Common myeloid progenitor, CD34-positive (primary cell): ENCODE data around the gene KHDC4.

ENCODE experiments used
- CTCF ChIA-PET: fragments of 350-600 bp; sonication (Branson Sonifier 250); formaldehyde crosslinking; loops from one replicate; lab custom pipeline; 2021; ENCODE audit warnings: antibody characterized with exemption; lab: Charles Lee
- POLR2A ChIA-PET: fragments of 350-600 bp; sonication (Branson Sonifier 250); formaldehyde crosslinking; loops from one replicate; lab custom pipeline; 2021; ENCODE audit warnings: antibody characterized with exemption; lab: Charles Lee
- DNase-seq, 3 donors: peaks; one replicate each; pipeline versions ENCODE4 v3.0.0 to v3.0.0-alpha.2; 2013
- H3K27ac ChIP-seq, 2 experiments: 1 replicate in 1 of 2; 2 replicates in 1 of 2; pipeline ENCODE4 v1.7.0; 2013; ENCODE audit warnings: inconsistent platforms in 2 of 2, low read length in 2 of 2, mild to moderate bottlenecking in 2 of 2, low read depth in 1 of 2, moderate library complexity in 1 of 2; ENCODE audit not compliant: severe bottlenecking in 2 of 2, insufficient read depth in 1 of 2, poor library complexity in 1 of 2
- H3K27me3 ChIP-seq, 5 experiments: replicated peaks in 2 of 5; 1 replicate in 3 of 5; 2 replicates in 2 of 5; pipeline versions ENCODE4 v1.6.1 to v1.7.0; 2013; ENCODE audit warnings: low read length in 4 of 5, mild to moderate bottlenecking in 2 of 5, moderate library complexity in 2 of 5, inconsistent platforms in 1 of 5; ENCODE audit not compliant: insufficient read depth in 5 of 5, control insufficient read depth in 4 of 5
- H3K36me3 ChIP-seq, 4 experiments: 1 replicate in 2 of 4; 2 replicates in 2 of 4; pipeline versions ENCODE4 v1.6.1 to v1.7.0; 2013; ENCODE audit warnings: low read length in 3 of 4, control low read depth in 1 of 4, mild to moderate bottlenecking in 1 of 4; ENCODE audit not compliant: control insufficient read depth in 4 of 4, insufficient read depth in 4 of 4
- H3K4me1 ChIP-seq, 4 experiments: 1 replicate in 3 of 4; 2 replicates in 1 of 4; pipeline versions ENCODE4 v1.6.1 to v1.7.1; 2013; ENCODE audit warnings: low read length in 3 of 4, mild to moderate bottlenecking in 3 of 4, control low read depth in 1 of 4, inconsistent platforms in 1 of 4, moderate library complexity in 1 of 4; ENCODE audit not compliant: control insufficient read depth in 4 of 4, insufficient read depth in 4 of 4; ENCODE audit errors: control extremely low read depth in 1 of 4
- H3K4me3 ChIP-seq, 7 experiments: 1 replicate in 4 of 7; 2 replicates in 3 of 7; pipeline versions ENCODE4 v1.5.1 to v1.7.0; 2013; ENCODE audit warnings: mild to moderate bottlenecking in 7 of 7, low read length in 6 of 7, moderate library complexity in 6 of 7, inconsistent platforms in 2 of 7, low read depth in 2 of 7, control low read depth in 1 of 7; ENCODE audit not compliant: insufficient read depth in 4 of 7, control insufficient read depth in 1 of 7; ENCODE audit errors: extremely low read depth in 1 of 7
- H3K9me3 ChIP-seq, 5 experiments: 1 replicate in 4 of 5; 2 replicates in 1 of 5; pipeline versions ENCODE4 v1.6.1 to v1.7.1; 2013; ENCODE audit warnings: low read length in 4 of 5, mild to moderate bottlenecking in 2 of 5, inconsistent platforms in 1 of 5, low read depth in 1 of 5, moderate library complexity in 1 of 5; ENCODE audit not compliant: control insufficient read depth in 4 of 5, insufficient read depth in 2 of 5; ENCODE audit errors: control extremely low read depth in 1 of 5
- WGBS: methylation state at CpG from one replicate; pipeline ENCODE4 v1.1.5; 2013; ENCODE audit not compliant: insufficient coverage; 5-methylcytosine and 5-hydroxymethylcytosine counted together

KHDC4 gene

DNA sequence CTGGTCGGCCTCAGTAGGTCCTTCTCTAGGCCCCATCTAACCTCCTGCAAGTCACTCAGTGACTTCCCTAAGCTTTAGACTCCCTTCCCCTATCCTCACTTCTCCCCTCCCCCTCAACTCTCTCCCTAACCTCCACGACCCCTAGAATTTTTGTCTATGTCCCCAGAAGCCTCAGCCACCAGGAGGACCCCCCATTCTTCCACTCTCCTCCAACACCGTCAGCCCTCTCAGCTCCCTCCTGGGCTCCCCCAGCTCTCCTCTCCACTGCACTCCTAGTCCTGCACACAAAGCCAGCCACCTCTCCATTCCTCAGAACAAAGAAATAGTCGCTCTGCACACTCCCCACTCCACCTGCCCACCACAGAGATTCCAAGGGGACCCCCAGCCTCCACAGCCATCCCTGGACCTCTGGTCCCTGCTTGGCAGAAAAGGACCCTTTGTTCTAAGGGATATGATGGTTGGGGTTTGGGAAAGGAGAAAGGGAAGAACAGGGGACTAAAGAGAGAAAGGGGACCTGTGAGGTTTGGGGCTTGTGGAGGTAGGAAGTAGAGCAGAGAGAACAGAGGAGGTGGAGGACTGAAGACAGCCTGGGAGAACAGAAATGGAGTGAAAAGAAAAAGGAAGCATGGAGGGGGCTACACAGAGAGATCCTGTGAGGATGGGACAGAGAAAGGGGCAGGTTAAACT, 41.3 kb upstream of the KHDC4 start:
- POLR2A ChIA-PET, result interaction anchor here (0.7 to 4.9 kb wide), 5 partner anchors 8 to 41 kb away, joined by 3 to 60 read pairs (median 8); partner anchors contain the start of gene KHDC4
- peaks cover 40 to 87% (median 84%) of the 10 kb centered on the region in 4 experiments for H3K4me1 ChIP-seq
- CTCF ChIA-PET, result interaction anchor here (0.9 to 12.5 kb wide), 10 partner anchors 9 to 38 kb away, joined by 3 to 208 read pairs (median 4); no protein-coding TSS in a partner anchor
- H3K4me3 ChIP-seq, result peak overlapping the region; percentile 79 to 99 (median 92)
- H3K36me3 ChIP-seq, result peaks cover 0 to 24% (median 5%) of the 10 kb centered on the region in 4 experiments
- no peaks in the 10 kb centered on the region for H3K9me3 ChIP-seq
- no peaks in the 10 kb centered on the region for H3K27me3 ChIP-seq
- 0% methylated on average over 4 of the region's 4 CpGs for WGBS
- H3K27ac ChIP-seq, result peak overlapping the region; percentile 87 to 95
- DNase-seq, result no peak

DNA sequence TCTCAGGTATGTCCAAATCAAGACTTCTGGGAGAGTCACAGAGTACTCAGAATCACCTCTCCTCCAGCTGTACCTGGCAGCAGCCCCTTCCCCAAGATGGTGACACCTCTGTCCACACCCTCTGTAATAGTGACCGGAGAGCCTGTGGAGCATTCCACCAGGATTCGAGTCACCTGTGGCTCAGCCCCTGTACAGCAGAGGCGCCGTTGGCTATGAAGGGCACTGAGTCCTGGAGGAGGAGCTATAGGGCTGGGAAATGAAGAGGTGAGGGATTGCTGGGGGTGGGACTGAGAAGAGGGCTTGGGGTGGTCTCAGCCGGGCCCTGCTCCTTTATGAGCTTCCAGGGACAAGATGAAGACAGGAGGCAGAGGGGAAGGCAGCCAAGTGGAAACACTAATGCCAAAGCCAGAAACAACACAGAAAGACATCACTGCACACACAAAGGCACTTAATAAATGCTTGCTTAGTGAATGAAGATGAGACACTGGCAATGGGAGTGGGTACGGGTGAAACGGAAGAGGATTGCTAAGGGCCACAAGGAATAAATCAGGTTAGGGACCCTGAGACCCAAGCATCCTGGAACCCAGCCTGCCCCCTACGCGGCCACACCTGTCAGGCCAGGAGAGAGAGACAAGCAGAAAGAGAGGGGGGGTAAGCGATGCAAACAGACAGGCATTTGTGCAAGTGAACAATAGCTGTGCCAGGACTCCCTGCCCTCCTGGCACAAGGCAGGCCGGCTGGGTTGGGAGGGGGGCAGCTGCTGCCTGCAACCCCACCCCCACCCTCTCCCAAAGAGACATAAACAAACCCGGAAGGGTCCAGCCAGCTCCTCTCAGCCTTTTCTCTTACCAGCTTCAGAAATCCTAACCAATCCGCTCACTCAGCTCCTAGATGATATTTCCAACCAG, 40.2 kb upstream of the KHDC4 start:
- Histone ChIP-seq H3K27me3 (no peaks in the 10 kb centered on the region), H3K9me3 (no peaks in the 10 kb centered on the region), H3K4me1 (peaks cover 41 to 87% (median 84%) of the 10 kb centered on the region in 4 experiments), H3K36me3 (peaks cover 0 to 33% (median 11%) of the 10 kb centered on the region in 4 experiments), H3K27ac (peak overlapping the region; percentile 87 to 95), H3K4me3 (peak overlapping the region; percentile 79 to 99 (median 92))
- no peak for DNase-seq
- 39% methylated on average over 10 of the region's 13 CpGs for WGBS
- ChIA-PET POLR2A (interaction anchor here (0.7 to 4.9 kb wide), 3 partner anchors 6 to 13 kb away, joined by 3 to 60 read pairs (median 3); no protein-coding TSS in a partner anchor), CTCF (interaction anchor here (1.0 to 12.5 kb wide), 8 partner anchors 8 to 37 kb away, joined by 3 to 208 read pairs (median 6); no protein-coding TSS in a partner anchor)

DNA sequence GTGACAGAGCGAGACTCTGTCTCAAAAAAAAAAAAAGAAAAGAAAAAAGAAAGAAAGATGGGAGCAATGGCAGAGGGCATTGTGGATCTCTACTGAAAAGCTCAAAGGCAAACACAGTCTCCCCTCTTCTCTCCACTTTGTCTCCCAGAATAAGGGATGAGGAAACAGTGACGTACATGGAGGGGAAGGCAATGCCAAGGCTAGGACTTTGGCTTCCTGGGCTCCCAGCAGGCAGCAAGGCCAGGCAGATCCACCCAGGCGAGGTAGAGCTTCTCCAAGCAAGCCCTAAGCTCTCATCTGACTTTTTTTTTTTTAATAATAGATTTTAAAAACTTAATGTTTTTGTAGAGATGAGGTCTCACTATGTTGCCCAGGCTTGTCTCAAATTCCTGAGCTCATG, 39.5 kb upstream of the KHDC4 start:
- Histone ChIP-seq H3K27ac (peak overlapping the region; percentile 87 to 95), H3K4me1 (peaks cover 38 to 87% (median 84%) of the 10 kb centered on the region in 4 experiments), H3K4me3 (peak overlapping the region in 5 of 7 experiments; percentile 82 to 99 (median 92)), H3K9me3 (no peaks in the 10 kb centered on the region), H3K36me3 (peaks cover 4 to 40% (median 18%) of the 10 kb centered on the region in 4 experiments), H3K27me3 (no peaks in the 10 kb centered on the region)
- WGBS, result 100% methylated on average over 1 of the region's 3 CpGs
- ChIA-PET CTCF (interaction anchor here (1.0 to 12.5 kb wide), 6 partner anchors 9 to 28 kb away, joined by 3 to 208 read pairs (median 6); no protein-coding TSS in a partner anchor), POLR2A (interaction anchor here (1.0 kb wide), 1 partner anchor 16 kb away, joined by 3 read pairs; no protein-coding TSS in a partner anchor)
- no peak for DNase-seq

DNA sequence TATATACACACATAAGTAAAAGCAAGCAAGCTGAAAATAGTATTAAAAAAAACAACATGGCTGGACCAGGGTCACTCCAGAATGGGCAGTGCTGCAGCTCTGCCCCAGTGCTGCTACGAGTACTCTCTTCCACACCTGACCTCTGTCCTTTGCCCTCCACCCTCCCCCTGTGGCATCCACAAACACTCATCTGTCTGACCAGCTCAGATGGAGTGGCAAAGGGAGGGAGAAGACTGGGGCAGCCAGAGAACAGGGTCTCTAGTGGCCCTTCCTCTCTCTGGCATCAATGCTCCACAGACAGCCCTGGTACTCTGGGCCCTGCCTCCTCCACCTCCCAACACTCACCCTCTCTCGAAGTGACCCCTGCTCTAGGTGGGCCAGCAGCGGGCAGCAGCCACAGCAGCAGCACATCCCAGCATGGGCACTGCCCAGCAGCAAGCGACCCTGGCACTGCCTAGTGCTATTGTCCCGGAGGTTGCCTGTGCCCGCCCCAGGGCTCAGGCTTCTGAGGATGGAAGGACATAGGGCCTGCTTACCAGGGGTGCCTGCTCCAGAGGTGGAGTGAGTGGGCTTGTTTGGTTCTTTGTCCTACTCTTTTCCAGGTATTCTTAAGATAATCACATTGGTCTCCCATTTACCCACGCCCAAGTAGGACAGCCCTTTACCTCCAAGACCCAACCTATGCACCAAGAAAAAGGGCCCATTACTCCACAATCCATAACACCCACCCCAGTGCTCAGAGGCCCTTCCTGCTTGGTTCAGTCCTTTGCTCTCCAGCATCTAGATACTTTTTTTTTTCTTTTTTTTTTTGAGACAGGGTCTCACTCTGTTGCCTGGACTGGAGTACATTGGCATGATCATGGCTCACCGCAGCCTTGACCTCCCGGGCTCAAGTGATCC, 37.9 kb upstream of the KHDC4 start:
- Histone ChIP-seq H3K4me1 (peaks cover 44 to 99% (median 97%) of the 10 kb centered on the region in 4 experiments), H3K27ac (peak overlapping the region; percentile 40 to 95), H3K36me3 (peaks cover 11 to 56% (median 27%) of the 10 kb centered on the region in 4 experiments), H3K27me3 (no peaks in the 10 kb centered on the region), H3K4me3 (peak overlapping the region in 5 of 7 experiments; percentile 13 to 46 (median 35)), H3K9me3 (no peaks in the 10 kb centered on the region)
- WGBS, result 96% methylated on average over 3 of the region's 9 CpGs
- no peak for DNase-seq
- POLR2A ChIA-PET, result interaction anchor here (0.5 to 1.0 kb wide), 2 partner anchors 12 to 17 kb away, joined by 3 to 5 read pairs; no protein-coding TSS in a partner anchor
- CTCF ChIA-PET, result interaction anchor here (1.1 to 9.1 kb wide), 2 partner anchors 12 to 18 kb away, joined by 3 to 92 read pairs; no protein-coding TSS in a partner anchor

DNA sequence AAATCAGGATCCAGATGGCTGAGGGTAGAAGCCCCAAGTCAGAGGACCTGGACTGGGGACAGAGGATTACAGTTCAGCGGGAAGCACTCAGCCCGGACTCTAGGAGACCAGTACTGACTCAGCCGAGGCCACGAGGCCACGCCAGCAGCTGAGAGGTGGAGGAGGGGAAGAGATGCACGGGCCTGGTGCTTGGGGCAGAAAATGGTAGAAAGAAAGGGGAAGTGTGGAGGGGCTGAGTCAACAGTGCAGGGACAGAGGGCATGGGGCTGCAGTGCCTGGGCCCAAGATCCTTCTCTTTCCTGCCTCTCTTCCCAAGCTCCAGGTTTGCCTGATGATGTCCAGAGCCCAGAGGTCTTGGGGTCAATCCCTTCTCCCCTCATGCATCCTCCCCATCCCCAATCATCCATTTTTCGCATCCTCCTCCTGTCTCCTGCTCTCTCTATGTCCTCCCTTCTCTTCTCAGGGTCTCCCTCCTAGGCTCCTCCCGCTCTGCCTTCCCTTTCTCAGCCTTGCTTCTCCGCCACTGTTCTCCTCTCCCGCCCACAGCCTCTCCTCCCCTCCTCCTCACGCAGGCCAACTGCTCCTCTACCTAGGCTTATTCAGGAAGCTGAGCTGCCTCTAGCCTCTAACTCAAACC, 36.4 kb upstream of the KHDC4 start:
- H3K4me3 ChIP-seq, result peak overlapping the region in 6 of 7 experiments; percentile 12 to 62 (median 33)
- peak overlapping the region in 1 of 2 experiments; percentile 95 for H3K27ac ChIP-seq
- H3K27me3 ChIP-seq, result no peaks in the 10 kb centered on the region
- 0% methylated on average over 10 of the region's 11 CpGs for WGBS
- CTCF ChIA-PET, result interaction anchor here (0.9 to 11.9 kb wide), 7 partner anchors 9 to 103 kb away, joined by 3 to 208 read pairs (median 4); partner anchors contain the start of gene ARHGEF2
- peaks cover 39 to 95% (median 92%) of the 10 kb centered on the region in 4 experiments for H3K4me1 ChIP-seq
- peaks cover 18 to 71% (median 40%) of the 10 kb centered on the region in 4 experiments for H3K36me3 ChIP-seq
- POLR2A ChIA-PET, result interaction anchor here (6.2 kb wide), 1 partner anchor 7 kb away, joined by 60 read pairs; the partner anchor contains the start of gene ARHGEF2
- DNase-seq, result peak; percentile 75 to 91 (median 90)
- H3K9me3 ChIP-seq, result no peaks in the 10 kb centered on the region
